SHP77 treated with DMSO at 0.1 percent for 48 hours (cell line): ENCODE measurements around the gene PHAF1.

ENCODE experiments used
- DNase-seq: peaks from one replicate; lab custom pipeline; 2025; lab: John Stamatoyannopoulos, UW

Gene PHAF1

GRCh38 chr16:67180166-67180565 is 70.4 kb downstream of the PHAF1 start:
- DNase-seq: no peak

GRCh38 chr16:67181346-67181745 is 71.6 kb downstream of the PHAF1 start:
- no peak for DNase-seq

GRCh38 chr16:67182288-67182687 is 72.5 kb downstream of the PHAF1 start:
- DNase-seq: no peak

- DNase-seq: no peak
These were observed 73.5 kb downstream of the PHAF1 start for GRCh38 chr16:67183284-67183626.

GRCh38 chr16:67183627-67184452 is 74.1 kb downstream of the PHAF1 start, which contains the start of gene MATCAP1:
TSS of gene MATCAP1 (minus strand) at chr16:67183963. CDS start at chr16:67180610, 3,353 bp downstream.
- peak; percentile 96 for DNase-seq

GRCh38 chr16:67184453-67184994 is 74.8 kb downstream of the PHAF1 start:
- no peak for DNase-seq

GRCh38 chr16:67184995-67185650 is 75.4 kb downstream of the PHAF1 start:
- peak; percentile 26 for DNase-seq

GRCh38 chr16:67185651-67186134 is 76.0 kb downstream of the PHAF1 start:
- no peak for DNase-seq

- no peak for DNase-seq
These were observed 76.8 kb downstream of the PHAF1 start for GRCh38 chr16:67186550-67186950.

- DNase-seq: no peak
These were observed 77.6 kb downstream of the PHAF1 start for GRCh38 chr16:67187175-67187890.

GRCh38 chr16:67188323-67188722 is 78.6 kb downstream of the PHAF1 start:
- DNase-seq: no peak

GRCh38 chr16:67188798-67189197 is 79.1 kb downstream of the PHAF1 start:
- DNase-seq: no peak

GRCh38 chr16:67190041-67190440 is 80.3 kb downstream of the PHAF1 start, which contains the start of gene EXOC3L1:
TSS of gene EXOC3L1 (minus strand) at chr16:67190136. CDS start at chr16:67189676, 460 bp downstream.
- DNase-seq: no peak

- peak; percentile 11 for DNase-seq
These were observed 81.0 kb downstream of the PHAF1 start for GRCh38 chr16:67190448-67191399.

GRCh38 chr16:67191411-67191994 is 81.8 kb downstream of the PHAF1 start:
- DNase-seq: no peak

GRCh38 chr16:67191995-67192681 is 82.4 kb downstream of the PHAF1 start, which contains the start of gene E2F4:
TSS of gene E2F4 (plus strand) at chr16:67192155. CDS start at chr16:67192228, 73 bp downstream.
- DNase-seq: peak; percentile 79

- no peak for DNase-seq
These were observed 83.1 kb downstream of the PHAF1 start for GRCh38 chr16:67192781-67193361.

- no peak for DNase-seq
These were observed 83.8 kb downstream of the PHAF1 start for GRCh38 chr16:67193536-67193935.

- no peak for DNase-seq
These were observed 84.5 kb downstream of the PHAF1 start for GRCh38 chr16:67194260-67194659.

GRCh38 chr16:67195676-67196075 is 85.9 kb downstream of the PHAF1 start:
- DNase-seq: no peak
